Measurements from ENCODE around the gene NTPCR. TPM values are rescaled to one million over a fixed set of nuclear protein-coding genes. Genes with fewer than 3 reads are reported as not detected.

NTPCR gene
- total RNA-seq, 1 experiment from 2014 or later, result 46.8 TPM

DNA sequence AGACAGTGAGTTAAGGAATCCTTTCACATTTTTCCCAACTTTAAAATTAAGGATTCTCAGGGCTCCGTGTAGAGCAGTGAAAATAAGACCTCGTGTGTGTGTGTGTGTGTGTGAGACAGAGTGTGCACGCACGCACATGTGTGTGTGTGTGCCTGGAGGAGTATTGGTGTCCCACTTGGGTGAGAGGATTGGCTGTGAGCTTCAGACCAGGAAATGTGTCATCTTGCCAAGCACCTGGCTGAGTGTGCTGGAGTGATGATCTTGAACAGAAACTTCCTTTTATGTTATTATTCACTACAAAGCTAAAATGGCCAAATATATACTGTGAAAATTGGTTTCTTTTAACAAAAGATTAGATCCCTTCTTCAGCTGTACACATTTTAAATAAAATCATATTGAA lies 35.2 kb upstream of the NTPCR start:
- no TSS peak for BruUV-seq (replicated peaks)
- in situ Hi-C loops (cut with HindIII; ENCODE audit: low pct_unique_long_range_greater_than_20kb, low sequenced_read_pairs), result no loop called here
- no peak for ATAC-seq

DNA sequence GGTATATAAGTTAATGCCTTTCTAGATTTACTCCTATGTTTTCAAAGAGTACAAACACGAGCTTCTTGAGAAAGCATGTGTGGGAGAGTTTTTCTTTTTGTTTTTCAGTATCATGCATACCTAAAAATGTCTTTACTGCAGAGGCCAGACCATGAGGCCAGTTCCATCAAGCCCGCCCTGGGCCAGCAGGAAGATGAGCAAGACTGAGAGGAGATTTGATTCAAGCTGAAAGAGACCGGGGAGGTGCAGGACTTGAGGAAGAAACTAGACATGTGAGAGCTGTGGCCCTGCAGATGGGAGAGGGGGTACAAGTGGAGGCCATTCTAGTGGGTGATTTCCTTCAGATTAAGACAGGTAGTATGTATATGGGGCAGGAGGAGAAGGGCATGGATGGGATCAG lies 33.4 kb upstream of the NTPCR start:
- TF ChIP-seq, protein P1, sequence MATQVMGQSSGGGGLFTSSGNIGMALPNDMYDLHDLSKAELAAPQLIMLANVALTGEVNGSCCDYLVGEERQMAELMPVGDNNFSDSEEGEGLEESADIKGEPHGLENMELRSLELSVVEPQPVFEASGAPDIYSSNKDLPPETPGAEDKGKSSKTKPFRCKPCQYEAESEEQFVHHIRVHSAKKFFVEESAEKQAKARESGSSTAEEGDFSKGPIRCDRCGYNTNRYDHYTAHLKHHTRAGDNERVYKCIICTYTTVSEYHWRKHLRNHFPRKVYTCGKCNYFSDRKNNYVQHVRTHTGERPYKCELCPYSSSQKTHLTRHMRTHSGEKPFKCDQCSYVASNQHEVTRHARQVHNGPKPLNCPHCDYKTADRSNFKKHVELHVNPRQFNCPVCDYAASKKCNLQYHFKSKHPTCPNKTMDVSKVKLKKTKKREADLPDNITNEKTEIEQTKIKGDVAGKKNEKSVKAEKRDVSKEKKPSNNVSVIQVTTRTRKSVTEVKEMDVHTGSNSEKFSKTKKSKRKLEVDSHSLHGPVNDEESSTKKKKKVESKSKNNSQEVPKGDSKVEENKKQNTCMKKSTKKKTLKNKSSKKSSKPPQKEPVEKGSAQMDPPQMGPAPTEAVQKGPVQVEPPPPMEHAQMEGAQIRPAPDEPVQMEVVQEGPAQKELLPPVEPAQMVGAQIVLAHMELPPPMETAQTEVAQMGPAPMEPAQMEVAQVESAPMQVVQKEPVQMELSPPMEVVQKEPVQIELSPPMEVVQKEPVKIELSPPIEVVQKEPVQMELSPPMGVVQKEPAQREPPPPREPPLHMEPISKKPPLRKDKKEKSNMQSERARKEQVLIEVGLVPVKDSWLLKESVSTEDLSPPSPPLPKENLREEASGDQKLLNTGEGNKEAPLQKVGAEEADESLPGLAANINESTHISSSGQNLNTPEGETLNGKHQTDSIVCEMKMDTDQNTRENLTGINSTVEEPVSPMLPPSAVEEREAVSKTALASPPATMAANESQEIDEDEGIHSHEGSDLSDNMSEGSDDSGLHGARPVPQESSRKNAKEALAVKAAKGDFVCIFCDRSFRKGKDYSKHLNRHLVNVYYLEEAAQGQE (IDR thresholded peaks at IDR 0.05; ENCODE audit: insufficient read depth in 1 of 2, low read depth in 2 of 2, low read length in 1 of 2), result no peak
- TF ChIP-seq TCF7L2 (IDR thresholded peaks at IDR 0.05; ENCODE audit: low read depth, low read length) (no peak), POLR2AphosphoS5 (IDR thresholded peaks at IDR 0.05; ENCODE audit: low read depth, low read length) (no peak), SIN3A (IDR thresholded peaks at IDR 0.05; ENCODE audit: borderline replicate concordance, insufficient read depth, low read depth, low read length) (no peak)
- TF ChIP-seq, protein P2, sequence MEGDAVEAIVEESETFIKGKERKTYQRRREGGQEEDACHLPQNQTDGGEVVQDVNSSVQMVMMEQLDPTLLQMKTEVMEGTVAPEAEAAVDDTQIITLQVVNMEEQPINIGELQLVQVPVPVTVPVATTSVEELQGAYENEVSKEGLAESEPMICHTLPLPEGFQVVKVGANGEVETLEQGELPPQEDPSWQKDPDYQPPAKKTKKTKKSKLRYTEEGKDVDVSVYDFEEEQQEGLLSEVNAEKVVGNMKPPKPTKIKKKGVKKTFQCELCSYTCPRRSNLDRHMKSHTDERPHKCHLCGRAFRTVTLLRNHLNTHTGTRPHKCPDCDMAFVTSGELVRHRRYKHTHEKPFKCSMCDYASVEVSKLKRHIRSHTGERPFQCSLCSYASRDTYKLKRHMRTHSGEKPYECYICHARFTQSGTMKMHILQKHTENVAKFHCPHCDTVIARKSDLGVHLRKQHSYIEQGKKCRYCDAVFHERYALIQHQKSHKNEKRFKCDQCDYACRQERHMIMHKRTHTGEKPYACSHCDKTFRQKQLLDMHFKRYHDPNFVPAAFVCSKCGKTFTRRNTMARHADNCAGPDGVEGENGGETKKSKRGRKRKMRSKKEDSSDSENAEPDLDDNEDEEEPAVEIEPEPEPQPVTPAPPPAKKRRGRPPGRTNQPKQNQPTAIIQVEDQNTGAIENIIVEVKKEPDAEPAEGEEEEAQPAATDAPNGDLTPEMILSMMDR (IDR thresholded peaks at IDR 0.05), result no peak
- intact Hi-C loops (cut with micrococcal nuclease; ENCODE audit: unreplicated experiment), result no loop called here
- Histone ChIP-seq H3K4me1 (ENCODE audit: control insufficient read depth, insufficient read depth, low read length) (no peaks in the 10 kb centered on the region), H3K4me3 (ENCODE audit: low read depth in 2 of 2, low read length in 2 of 2) (no peak overlapping the region), H3K27me3 (ENCODE audit: control insufficient read depth, insufficient read depth, low read length) (0 out of 2 replicates have a peak, but pooled peaks cover 5% of the 10 kb centered on the region), H3K36me3 (ENCODE audit: control insufficient read depth, insufficient read depth, low read length) (no peaks in the 10 kb centered on the region), H3K27ac (ENCODE audit: low read length) (no peak overlapping the region), H3K9me3 (ENCODE audit: control insufficient read depth, insufficient read depth, low read depth, low read length) (no peaks in the 10 kb centered on the region)
- ChIA-PET CTCF (no interaction called here), POLR2A (no interaction called here)
- no peak for ATAC-seq
- DNase-seq (ENCODE audit: low read depth, low spot score), result no peak
- in situ Hi-C loops (cut with HindIII; ENCODE audit: low pct_unique_long_range_greater_than_20kb, low sequenced_read_pairs), result no loop called here
- BruUV-seq (replicated peaks), result no TSS peak

More for the DNA sequence above, 35.2 kb upstream of the NTPCR start:
- CTCF ChIA-PET, result no interaction called here
- no peaks in the 10 kb centered on the region for H3K9me3 ChIP-seq (ENCODE audit: control insufficient read depth, insufficient read depth, low read depth, low read length)
- POLR2A ChIA-PET, result no interaction called here
- H3K27me3 ChIP-seq (ENCODE audit: control insufficient read depth, insufficient read depth, low read length), result 0 out of 2 replicates have a peak, but pooled peaks cover 5% of the 10 kb centered on the region
- DNase-seq (ENCODE audit: low read depth, low spot score), result no peak
- no peak overlapping the region for H3K27ac ChIP-seq (ENCODE audit: low read length)
- H3K4me1 ChIP-seq (ENCODE audit: control insufficient read depth, insufficient read depth, low read length), result no peaks in the 10 kb centered on the region
- H3K36me3 ChIP-seq (ENCODE audit: control insufficient read depth, insufficient read depth, low read length), result no peaks in the 10 kb centered on the region
- TF ChIP-seq, protein P1 (IDR thresholded peaks at IDR 0.05; ENCODE audit: insufficient read depth in 1 of 2, low read depth in 2 of 2, low read length in 1 of 2), result no peak
- no peak for TF ChIP-seq SIN3A (IDR thresholded peaks at IDR 0.05; ENCODE audit: borderline replicate concordance, insufficient read depth, low read depth, low read length)
- TF ChIP-seq, protein P2 (IDR thresholded peaks at IDR 0.05), result no peak
- no peak for TF ChIP-seq TCF7L2 (IDR thresholded peaks at IDR 0.05; ENCODE audit: low read depth, low read length)
- TF ChIP-seq POLR2AphosphoS5 (IDR thresholded peaks at IDR 0.05; ENCODE audit: low read depth, low read length), result no peak
- intact Hi-C loops (cut with micrococcal nuclease; ENCODE audit: unreplicated experiment), result no loop called here
- no peak overlapping the region for H3K4me3 ChIP-seq (ENCODE audit: low read depth in 2 of 2, low read length in 2 of 2)

Data from Panc1 (cell line).